Muscle of leg (tissue), 11 donors: ENCODE results near the gene MFSD6L. TPM values are rescaled to one million over a fixed set of nuclear protein-coding genes. Genes with fewer than 3 reads are reported as not detected.
A peak's percentile ranks its signal among the peaks of the same experiment; 100 is the strongest.
"Not testable (repeated sequence)": the region's sequence is repeated elsewhere in the genome, so short reads cannot be mapped to it uniquely, and the experiment has no call there.

ENCODE experiments used
- DNase-seq: peaks from one replicate; pipeline ENCODE4 v3.0.0; 2013
- H3K27ac ChIP-seq: one replicate; pipeline ENCODE4 v1.5.1; 2013; ENCODE audit warnings: mild to moderate bottlenecking, low read length, control low read depth
- H3K27me3 ChIP-seq: one replicate; pipeline ENCODE4 v1.6.1; 2013; ENCODE audit warnings: low read length; ENCODE audit not compliant: control insufficient read depth, insufficient read depth
- H3K36me3 ChIP-seq: one replicate; pipeline ENCODE4 v1.6.1; 2013; ENCODE audit warnings: low read length; ENCODE audit not compliant: control insufficient read depth, insufficient read depth
- H3K4me1 ChIP-seq: one replicate; pipeline ENCODE4 v1.6.1; 2013; ENCODE audit warnings: low read length; ENCODE audit not compliant: control insufficient read depth, insufficient read depth
- H3K4me3 ChIP-seq: one replicate; pipeline ENCODE4 v1.5.1; 2013; ENCODE audit warnings: low read length, control low read depth
- H3K9me3 ChIP-seq: replicated peaks from 2 replicates; pipeline ENCODE4 v1.6.1; 2013; ENCODE audit warnings: low read depth, low read length; ENCODE audit not compliant: control insufficient read depth
- WGBS: methylation state at CpG from one replicate; pipeline ENCODE4 v1.1.5; 2013; ENCODE audit warnings: missing lambda C conversion rate; ENCODE audit not compliant: insufficient coverage; 5-methylcytosine and 5-hydroxymethylcytosine counted together
- polyA plus RNA-seq, 8 donors: library from polyadenylated mRNA; unstranded; fragments of 120-200 nt; gene quantifications; one replicate each; pipeline versions ENCODE4 v1.2.1 to v1.2.3, GENCODE V29; 2013; ENCODE audit warnings: inconsistent platforms in 1 of 8, low replicate concordance in 1 of 8; ENCODE audit not compliant: insufficient read length in 8 of 8, insufficient read depth in 1 of 8
- total RNA-seq: library from RNA; stranded (reverse); fragments of 120-200 nt; gene quantifications from one replicate; pipeline ENCODE4 v1.2.4, GENCODE V29; 2013

Gene MFSD6L
- total and polyA plus RNA-seq, 9 donors: 0.23 to 1.1 (median 0.35) TPM

DNA sequence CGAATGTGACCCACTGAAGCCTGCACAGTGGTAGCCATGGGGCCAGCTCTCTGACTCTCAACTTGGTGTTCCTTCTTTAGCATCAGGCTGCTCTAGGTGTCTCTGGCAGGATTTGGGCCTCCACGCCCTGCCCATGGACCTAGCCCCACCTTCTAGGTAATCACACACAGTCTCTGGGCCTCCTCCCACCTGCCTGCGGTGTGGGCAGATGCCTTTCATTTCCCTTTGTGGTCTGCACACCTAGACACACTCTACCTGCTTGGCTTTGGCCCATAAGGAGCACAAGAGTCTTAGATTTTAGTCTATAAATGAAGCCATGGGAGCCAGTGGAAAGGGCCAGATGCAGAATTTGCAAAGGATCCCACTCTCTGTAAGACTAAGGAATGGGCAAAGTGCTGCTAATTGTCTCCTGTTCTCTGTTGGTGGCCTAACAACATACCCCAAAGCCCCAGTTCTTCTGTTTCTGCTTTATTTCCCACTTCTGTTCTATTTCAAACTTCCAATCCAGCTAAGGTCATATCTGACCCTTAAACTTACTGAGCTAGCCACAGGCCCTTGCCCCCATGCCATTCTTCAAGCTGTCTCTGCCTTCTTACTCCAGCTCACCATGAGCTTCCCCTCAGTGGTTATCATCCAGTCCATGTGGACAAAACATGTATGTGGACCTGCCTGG lies 7.2 kb upstream of the MFSD6L start:
- DNase-seq: no peak
- no peaks in the 10 kb centered on the region for H3K27me3 ChIP-seq
- no peaks in the 10 kb centered on the region for H3K9me3 ChIP-seq
- 78% methylated on average over 2 of the region's 3 CpGs for WGBS
- no peaks in the 10 kb centered on the region for H3K36me3 ChIP-seq
- peak overlapping the region; percentile 47 for H3K27ac ChIP-seq
- no peaks in the 10 kb centered on the region for H3K4me1 ChIP-seq
- H3K4me3 ChIP-seq: no peak overlapping the region

- not testable (repeated sequence) for H3K27ac ChIP-seq, H3K36me3 ChIP-seq, H3K27me3 ChIP-seq, H3K9me3 ChIP-seq, H3K4me3 ChIP-seq, H3K4me1 ChIP-seq, DNase-seq
- 94% methylated on average over 5 of the region's 10 CpGs for WGBS
Measured at GRCh38 chr17:8805396-8805795, 6.2 kb upstream of the MFSD6L start.

DNA sequence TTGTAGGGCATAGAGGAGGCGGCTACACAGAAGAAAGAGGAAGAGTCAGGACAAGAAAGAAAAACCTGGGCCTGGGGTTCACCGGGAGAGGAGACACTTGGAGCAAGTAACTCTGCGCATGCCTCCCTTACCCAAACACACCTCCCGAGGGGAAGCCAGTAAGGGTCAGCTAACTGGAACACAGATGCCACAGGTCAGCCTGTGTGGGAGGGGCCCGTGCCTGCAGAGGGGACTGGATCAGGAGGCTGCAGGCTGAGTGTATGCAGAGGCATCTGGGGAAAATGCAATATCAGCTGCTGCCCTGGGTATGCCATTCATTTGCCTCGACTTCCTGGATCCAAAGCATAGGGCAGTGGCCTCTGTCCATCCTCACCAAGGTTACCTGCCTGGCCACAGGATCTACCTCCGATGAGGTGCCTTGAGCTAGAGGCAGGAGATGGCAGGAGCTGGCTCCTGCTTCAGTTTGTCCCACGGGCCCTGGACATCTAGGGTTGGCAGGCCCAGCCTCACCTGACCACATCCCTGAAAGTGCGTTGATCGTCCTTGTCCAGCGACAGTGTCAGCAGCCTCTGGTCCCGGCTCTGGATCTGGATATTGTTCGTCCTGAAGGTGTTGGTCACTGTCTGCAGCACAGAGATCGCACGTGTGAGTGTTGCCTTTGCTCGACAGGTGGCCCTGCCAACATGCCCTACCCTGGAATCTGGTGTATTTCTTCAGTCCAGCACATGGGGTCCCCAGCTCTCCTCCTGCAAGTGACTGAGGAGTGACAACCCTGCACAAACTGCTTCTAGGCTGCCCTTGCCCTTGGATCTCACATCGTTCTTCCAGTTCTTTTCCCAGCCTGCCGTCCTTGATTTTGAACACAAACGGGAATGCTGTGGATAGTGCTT lies 4.6 kb upstream of the MFSD6L start:
- 76% methylated on average over 12 of the region's 19 CpGs for WGBS
- DNase-seq: no peak
- Histone ChIP-seq H3K27me3 (peaks cover 9% of the 10 kb centered on the region), H3K4me1 (peaks cover 10% of the 10 kb centered on the region), H3K36me3 (no peaks in the 10 kb centered on the region), H3K4me3 (no peak overlapping the region), H3K27ac (no peak overlapping the region), H3K9me3 (no peaks in the 10 kb centered on the region)

GRCh38 chr17:8801135-8801840 lies 2.1 kb upstream of the MFSD6L start:
- peaks cover 11% of the 10 kb centered on the region for H3K4me1 ChIP-seq
- WGBS: 74% methylated on average over 5 of the region's 6 CpGs
- no peaks in the 10 kb centered on the region for H3K36me3 ChIP-seq
- no peak overlapping the region for H3K27ac ChIP-seq
- peaks cover 21% of the 10 kb centered on the region for H3K27me3 ChIP-seq
- no peaks in the 10 kb centered on the region for H3K9me3 ChIP-seq
- no peak overlapping the region for H3K4me3 ChIP-seq
- no peak for DNase-seq

- H3K27me3 ChIP-seq: peaks cover 23% of the 10 kb centered on the region
- no peaks in the 10 kb centered on the region for H3K36me3 ChIP-seq
- no peak for DNase-seq
- no peaks in the 10 kb centered on the region for H3K9me3 ChIP-seq
- peaks cover 11% of the 10 kb centered on the region for H3K4me1 ChIP-seq
- H3K4me3 ChIP-seq: no peak overlapping the region
- WGBS: no CpG with 5 or more reads among the region's 2 CpGs
- no peak overlapping the region for H3K27ac ChIP-seq
Measured at GRCh38 chr17:8800656-8801055, 1.5 kb upstream of the MFSD6L start.

DNA sequence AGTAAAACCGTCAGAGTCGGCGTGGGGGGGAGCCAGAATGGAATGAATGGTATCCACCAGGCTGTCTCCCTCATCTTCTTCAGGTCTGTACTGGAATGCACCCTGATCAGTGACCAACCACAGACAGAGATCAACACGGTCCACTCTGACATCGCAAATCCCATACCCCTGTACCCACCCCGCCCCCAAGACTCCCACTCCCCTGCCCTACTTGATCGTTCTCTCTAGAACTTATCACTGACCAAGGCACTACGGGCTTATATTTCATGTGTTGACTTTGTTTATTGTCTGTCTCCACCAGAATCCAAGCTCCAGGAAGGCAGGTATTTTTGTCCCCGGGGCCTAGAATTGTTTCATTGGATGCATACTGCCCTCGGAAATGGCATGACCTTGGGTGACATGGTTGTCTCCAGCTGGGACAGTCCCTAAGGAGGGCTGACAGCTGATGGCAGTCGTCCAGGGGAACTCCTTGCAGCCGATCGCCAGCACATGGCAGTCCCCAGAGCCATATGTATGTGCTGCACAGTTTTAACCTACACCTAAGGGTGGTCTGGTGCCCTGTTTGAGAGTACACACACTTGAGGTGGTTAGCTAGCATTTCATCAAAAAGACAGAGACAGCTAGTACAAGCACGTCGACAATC lies 526 bp upstream of the MFSD6L start:
- no peaks in the 10 kb centered on the region for H3K36me3 ChIP-seq
- DNase-seq: peak; percentile 38
- H3K4me3 ChIP-seq: no peak overlapping the region
- peaks cover 23% of the 10 kb centered on the region for H3K27me3 ChIP-seq
- 34% methylated on average over 9 of the region's 15 CpGs for WGBS
- H3K27ac ChIP-seq: no peak overlapping the region
- peaks cover 11% of the 10 kb centered on the region for H3K4me1 ChIP-seq
- H3K9me3 ChIP-seq: no peaks in the 10 kb centered on the region

GRCh38 chr17:8798176-8798845 lies 854 bp downstream of the MFSD6L start:
- H3K27ac ChIP-seq: no peak overlapping the region
- peaks cover 23% of the 10 kb centered on the region for H3K27me3 ChIP-seq
- no peaks in the 10 kb centered on the region for H3K36me3 ChIP-seq
- no peaks in the 10 kb centered on the region for H3K9me3 ChIP-seq
- 45% methylated on average over 21 of the region's 23 CpGs for WGBS
- no peak overlapping the region for H3K4me3 ChIP-seq
- H3K4me1 ChIP-seq: peaks cover 11% of the 10 kb centered on the region
- no peak for DNase-seq

DNA sequence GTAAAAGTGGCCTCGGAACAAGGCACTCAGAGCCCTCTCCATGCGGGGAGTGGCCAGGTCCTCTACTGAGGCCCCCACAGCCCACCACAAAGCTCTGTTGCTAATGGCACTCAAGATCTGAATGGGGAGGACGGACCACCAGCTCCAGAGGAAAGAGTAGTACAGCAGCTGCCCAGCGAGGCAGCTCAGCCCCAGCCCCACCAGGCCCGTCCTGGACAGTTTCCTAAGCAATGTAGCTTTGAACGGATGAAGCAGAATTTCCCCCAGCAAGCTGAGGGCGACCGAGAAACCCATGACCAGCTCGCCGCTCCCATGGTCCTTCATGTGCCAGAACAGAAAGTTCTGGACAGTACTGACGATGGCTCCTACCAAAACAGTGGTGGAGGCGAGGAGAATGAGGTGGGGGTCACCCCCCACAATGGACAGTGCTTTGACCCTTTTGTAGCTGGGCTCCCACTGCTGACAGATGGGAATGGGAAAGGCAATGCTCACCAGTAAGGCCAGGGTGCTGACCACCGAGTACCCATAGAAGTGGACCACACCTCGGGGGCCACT lies 1.5 kb downstream of the MFSD6L start:
- H3K36me3 ChIP-seq: no peaks in the 10 kb centered on the region
- H3K27ac ChIP-seq: no peak overlapping the region
- no peaks in the 10 kb centered on the region for H3K9me3 ChIP-seq
- H3K4me1 ChIP-seq: peaks cover 11% of the 10 kb centered on the region
- H3K4me3 ChIP-seq: no peak overlapping the region
- WGBS: 77% methylated on average over 13 of the region's 14 CpGs
- peaks cover 23% of the 10 kb centered on the region for H3K27me3 ChIP-seq
- DNase-seq: no peak

DNA sequence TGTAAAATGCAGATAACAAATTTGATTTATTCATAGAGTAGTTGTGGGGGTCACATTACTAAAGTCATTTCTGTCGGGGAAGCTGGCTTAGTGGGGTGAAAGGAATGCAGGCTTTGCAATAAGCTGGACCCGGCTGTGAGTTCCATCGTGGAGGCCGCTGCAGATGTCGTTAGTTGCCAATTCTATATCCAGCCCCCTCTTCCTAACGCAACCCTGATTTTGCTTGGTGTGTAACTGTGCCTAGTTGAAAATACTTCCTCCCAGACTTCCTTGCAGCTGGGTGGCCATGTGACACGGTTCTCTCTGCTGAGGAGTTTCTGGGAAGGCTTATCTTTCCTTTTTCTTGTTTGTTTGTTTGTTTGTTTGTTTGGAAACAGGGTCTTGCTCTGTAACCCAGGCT lies 4.5 kb downstream of the MFSD6L start:
- DNase-seq: peak; percentile 44
- no peaks in the 10 kb centered on the region for H3K36me3 ChIP-seq
- no peak overlapping the region for H3K4me3 ChIP-seq
- no peak overlapping the region for H3K27ac ChIP-seq
- H3K9me3 ChIP-seq: no peaks in the 10 kb centered on the region
- H3K27me3 ChIP-seq: peaks cover 19% of the 10 kb centered on the region
- peaks cover 8% of the 10 kb centered on the region for H3K4me1 ChIP-seq
- 0% methylated on average over 1 of the region's 7 CpGs for WGBS
